GM08714 (cell line): ENCODE results near the gene C11orf16.
"Not testable (repeated sequence)": the region's sequence is repeated elsewhere in the genome, so short reads cannot be mapped to it uniquely, and the experiment has no call there.

Experiments
- H3K4me3 ChIP-seq: fragments of 200-500 bp; sonication (Bioruptor generic); 2 replicates; pipeline ENCODE4 v1.5.1; 2014; ENCODE audit warnings: mild to moderate bottlenecking, low read length, inconsistent platforms
- ZNF274 ChIP-seq: IDR thresholded peaks from 2 replicates; pipeline ENCODE4 v1.6.1; 2012; ENCODE audit warnings: mild to moderate bottlenecking, low read depth, low read length

The C11orf16 gene

DNA sequence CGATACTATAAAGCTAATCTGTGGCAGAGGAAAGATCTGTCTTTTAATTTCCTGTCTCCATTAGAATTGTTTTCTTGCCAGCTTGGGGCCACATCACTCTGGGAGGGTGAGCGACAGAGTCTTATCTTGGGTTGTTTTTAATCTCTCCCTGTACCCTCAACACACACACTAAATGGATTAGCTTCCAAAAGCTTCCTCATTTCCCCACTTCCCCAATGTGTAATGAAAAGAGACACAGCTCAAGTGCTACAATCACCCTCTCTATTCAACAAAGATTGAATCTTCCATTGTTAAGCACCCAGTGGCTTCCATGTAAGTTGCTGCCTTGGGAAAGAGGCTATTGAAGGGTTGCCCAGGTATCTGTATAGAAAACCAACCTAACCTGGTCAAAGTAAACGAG lies 16.1 kb upstream of the C11orf16 start:
- TF ChIP-seq ZNF274: no peak
- H3K4me3 ChIP-seq: no peak overlapping the region

DNA sequence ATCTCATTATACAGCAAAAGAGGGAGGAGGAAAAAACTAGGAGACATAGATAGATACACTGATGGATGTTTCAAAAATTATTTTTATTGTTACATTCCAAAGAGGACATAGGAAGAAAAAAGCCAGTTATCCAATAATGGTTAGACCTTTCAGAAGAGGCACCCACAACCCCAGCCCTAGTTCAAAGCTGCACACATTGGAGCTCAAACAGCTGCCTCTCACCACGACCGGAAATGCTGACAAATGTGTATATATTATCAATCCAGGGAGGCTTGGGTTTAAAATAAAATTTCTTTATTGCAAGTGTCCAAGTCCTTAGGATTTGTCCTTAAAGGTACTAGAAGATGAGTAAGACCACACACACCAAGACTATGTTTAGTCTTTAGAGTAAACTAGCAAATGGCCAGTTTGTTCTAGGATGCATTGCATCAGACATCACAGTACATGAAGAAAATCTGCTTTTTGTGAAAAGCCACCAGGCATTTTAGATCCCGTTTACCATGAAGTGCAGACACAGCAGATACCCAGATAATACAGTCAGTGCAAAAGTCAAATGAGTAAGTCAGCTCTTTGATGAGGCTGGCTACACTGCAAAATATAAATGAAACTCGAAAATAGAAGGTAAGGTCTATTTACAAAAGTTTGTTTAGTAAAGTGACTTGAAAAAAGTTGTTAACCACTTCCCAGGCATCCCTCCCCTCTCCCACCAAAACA lies 14.6 kb upstream of the C11orf16 start:
- TF ChIP-seq ZNF274: no peak

DNA sequence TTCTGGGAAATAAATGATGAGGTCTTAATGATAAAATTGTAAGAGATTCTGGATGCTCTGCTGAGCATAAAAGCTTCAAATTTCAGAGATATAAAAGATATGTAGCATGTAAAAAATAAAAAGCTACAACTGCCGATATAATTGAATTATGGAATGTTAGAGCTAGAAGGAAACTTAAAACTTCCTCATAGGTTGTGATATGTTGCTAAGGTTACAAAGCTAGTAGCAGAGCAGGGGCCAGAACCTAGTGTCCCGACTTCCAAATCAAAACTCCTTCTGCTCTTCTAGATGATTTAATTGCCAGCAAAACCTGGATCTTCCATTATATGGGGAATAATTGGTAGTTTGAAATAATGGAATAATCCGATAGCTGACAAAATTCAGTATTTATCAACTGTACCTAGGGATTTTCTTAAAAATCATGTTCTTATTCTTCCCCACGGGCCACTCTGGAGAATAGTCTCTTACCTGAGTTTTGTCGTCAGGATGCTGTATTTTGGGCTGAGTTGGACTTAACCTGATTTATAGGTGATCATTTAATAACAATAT lies 9.8 kb upstream of the C11orf16 start, which contains the start of gene ASCL3:
Gene ASCL3 (minus strand): TSS at position 499 of the 549 bp plus-strand sequence. CDS start 4,855 bp downstream, outside the sequence.
- no peak within 1 kb of the TSS for H3K4me3 ChIP-seq
- TF ChIP-seq ZNF274: no peak

More for the DNA sequence above, 14.6 kb upstream of the C11orf16 start:
- no peak overlapping the region for H3K4me3 ChIP-seq

DNA sequence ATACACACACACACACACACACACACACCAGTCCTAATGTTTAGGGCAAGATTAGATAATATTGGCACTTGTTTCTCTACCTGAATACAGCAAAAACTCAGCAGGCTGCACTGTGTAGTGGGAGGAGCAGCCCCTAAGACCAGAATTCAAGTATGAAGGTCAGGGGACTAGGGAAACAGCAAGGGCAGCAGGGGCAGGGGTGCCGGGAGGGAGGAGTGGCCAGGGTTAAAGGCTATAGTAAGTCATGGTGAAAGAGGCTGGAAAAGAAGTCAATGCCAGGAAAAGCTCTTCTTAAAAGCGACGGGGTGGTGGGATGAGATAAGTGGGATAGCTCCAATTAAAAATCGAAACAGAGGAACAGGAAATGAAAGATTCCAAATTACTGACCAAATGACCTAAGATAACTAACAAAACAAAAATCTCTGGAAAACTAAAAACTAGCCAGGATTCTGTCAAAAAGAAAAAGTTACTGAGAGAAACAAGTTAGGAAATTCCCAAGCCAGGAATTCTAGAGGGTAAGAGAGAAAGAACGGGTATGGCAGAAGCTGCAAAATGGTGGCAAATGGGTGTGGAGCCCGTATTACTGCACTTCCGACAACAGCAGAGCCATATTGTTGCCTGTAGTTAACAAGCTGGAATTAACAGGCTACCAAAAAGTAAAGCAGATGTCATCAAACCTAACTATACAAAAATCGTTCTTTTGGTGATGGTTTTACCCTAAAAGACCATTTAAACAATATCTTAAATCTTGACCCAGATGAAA lies 8.8 kb upstream of the C11orf16 start:
- H3K4me3 ChIP-seq: no peak overlapping the region
- no peak for TF ChIP-seq ZNF274

DNA sequence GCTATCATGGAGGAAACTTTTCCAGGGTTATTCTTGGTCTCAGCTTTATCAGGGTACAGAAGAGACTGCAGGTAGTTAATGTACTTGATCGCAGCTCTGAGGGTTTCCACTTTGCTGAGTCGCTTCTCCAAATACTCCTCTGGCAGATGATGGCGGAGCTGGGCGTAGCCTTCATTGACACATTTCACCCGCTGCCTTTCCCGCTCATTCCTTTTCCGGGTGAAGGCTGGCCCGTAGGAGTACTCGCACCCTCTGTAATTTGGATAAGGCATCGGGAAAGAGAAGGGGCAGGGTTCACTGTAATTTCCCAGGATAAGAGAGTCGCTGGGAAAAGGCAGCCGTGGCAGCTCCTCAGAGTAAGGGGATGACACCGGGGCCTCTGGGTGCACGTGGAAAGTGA lies 4.9 kb upstream of the C11orf16 start:
- no peak overlapping the region for H3K4me3 ChIP-seq
- TF ChIP-seq ZNF274: no peak

DNA sequence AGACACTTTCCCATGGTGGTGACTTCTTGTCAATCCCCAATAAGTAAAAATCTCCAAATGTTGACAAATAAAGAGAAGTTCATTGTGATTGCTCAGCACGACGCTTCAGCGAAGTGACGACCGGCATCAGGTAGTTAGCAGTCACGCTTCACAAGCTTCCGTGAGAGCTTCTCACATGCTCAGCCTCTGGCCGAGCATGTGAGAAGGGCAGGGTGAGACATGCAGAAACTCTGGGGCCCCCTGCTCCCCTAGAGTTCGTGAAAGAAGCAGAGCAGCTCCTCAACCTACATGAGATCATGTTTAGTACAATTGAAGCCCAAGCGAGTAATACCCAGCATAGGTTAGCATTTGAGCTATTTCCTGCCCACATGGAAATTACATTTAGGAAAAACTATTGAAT lies 4.4 kb upstream of the C11orf16 start:
- no peak overlapping the region for H3K4me3 ChIP-seq
- no peak for TF ChIP-seq ZNF274

DNA sequence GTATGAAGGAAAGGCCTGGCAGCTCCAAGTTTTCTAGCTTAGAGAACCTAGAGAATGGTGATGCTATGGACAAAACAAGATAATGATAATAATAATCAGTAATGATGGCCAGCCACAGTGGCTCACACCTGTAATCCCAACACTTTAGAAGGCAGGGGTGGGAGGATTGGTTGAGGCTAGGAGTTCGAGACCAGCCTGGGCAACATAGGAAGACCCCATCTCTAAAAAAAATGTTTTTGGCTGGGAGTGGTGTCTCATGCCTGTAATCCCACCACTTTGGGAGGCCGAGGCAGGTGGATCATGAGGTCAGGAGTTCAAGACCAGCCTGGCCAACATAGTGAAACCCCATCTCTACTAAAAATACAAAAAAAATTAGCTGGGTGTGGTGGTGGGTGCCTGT lies 3.0 kb upstream of the C11orf16 start:
- not testable (repeated sequence) for H3K4me3 ChIP-seq

DNA sequence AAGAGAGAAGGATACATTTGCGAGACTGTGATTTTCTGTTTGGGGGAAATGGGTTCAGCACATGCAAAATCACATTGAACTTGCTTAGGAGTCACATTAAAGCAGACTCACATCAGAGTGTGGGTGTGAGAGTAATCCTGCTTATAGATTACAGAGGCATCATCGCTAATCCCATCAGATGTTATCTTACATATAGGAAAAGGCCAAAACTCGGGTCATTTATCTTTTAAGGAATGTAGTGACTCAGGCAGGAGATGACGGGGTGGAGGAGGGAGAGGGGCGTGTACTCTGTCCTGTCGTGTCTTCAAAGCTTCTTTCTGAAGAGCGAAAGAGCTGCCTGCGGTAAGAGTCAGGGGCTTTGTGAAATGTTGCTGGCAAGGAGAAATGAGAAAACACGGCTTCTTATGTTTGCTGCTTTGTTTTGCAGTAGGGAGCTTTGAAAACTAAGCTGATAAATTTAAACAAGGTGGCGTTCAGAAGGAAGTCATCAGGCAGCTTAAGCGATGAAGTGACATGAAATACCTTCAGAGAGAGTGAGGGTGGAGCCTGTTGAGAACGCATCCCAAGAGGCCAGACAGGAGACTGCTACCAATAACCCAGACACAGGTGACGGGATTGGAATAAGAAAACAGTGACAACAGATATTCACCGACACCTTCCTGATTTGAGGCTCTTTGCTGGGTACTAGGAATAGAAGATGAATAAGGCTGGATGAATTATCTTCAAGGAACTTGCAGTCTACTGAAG lies 2.2 kb upstream of the C11orf16 start:
- no peak overlapping the region for H3K4me3 ChIP-seq

DNA sequence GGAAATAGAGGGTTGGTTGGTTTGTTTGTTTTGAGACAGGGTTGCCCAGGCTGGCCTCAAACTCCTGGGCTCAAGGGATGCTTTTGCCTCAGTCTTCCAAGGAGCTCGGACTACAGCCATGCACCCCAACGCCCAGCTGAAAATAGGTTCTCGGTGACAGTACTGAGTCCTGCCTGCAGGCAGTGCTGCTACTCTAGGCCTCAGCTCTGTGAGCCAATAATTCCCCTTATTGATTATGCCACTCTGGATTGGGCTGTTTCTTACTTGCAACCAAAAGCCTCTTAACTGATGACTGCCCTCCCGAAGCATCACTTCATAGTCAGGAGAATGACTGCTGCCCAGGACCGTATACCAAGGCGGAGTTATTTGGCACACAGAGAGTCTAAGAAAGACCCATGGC lies 1.2 kb upstream of the C11orf16 start:
- TF ChIP-seq ZNF274: no peak
- no peak overlapping the region for H3K4me3 ChIP-seq

More for the DNA sequence above, 2.2 kb upstream of the C11orf16 start:
- TF ChIP-seq ZNF274: no peak

DNA sequence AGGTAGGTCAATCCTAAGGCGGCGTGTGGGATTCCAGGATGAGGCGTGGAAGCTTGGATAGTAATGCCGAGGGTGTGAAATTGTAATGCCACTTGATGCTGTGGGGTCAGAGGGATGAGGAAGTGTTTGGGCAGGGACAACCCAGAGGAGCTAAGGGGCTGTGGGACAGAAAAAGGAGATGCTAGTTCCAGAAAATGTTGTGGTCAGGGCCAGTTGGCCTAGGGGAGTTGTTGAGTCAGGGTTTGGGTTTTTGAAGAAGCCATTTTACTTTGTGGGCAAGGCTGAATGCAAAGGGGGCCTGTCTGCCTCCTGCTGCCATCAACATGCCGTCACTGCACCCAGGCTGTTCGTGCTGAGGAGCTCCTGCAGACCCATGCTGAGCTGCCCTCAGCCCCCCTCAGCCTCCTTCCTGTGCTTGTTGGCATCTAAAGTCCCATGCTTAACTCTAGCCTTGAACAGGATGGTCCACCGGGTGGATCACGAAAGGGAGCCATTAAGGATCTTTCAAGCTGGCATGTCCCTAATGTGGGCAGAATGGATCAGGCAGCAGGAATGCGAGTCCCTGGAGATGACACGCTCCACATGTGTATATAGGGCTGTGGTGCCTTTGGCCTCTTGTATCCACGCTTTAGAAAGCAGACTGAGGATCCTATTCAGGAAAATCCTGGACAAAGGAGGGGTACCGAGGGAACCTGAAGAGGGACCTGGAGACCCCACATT lies 2.1 kb downstream of the C11orf16 start:
- no peak for TF ChIP-seq ZNF274
- no peak overlapping the region for H3K4me3 ChIP-seq

DNA sequence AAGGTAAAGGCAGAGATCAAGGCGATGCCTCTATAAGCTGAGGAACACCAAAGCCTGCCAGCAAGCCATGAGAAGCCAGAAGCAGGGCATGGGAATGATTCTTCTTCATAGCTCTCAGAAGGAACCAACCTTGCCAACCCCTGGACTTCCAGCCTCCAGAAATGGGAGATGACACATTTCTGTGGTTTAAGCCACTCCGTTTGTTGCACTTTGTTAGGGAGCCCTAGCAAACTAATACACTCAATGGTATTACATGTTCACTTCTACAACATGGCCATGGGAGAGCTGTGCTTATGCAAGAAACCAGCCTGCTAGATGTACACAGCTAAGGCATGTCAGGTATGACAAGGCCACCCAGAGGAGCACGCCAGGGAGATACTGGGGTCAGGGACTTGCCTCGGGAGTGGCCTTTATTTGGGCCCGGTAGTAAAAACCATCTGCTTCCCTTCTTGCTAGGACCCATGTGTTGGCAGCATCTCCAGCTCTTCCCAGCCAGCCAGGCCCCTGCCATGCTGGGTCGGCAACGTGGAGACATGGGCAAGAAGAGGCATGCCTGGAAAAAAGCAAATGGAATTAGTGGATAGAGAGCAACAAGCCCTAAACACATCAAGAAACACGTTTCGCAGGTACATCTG lies 3.6 kb downstream of the C11orf16 start:
- no peak overlapping the region for H3K4me3 ChIP-seq
- no peak for TF ChIP-seq ZNF274

DNA sequence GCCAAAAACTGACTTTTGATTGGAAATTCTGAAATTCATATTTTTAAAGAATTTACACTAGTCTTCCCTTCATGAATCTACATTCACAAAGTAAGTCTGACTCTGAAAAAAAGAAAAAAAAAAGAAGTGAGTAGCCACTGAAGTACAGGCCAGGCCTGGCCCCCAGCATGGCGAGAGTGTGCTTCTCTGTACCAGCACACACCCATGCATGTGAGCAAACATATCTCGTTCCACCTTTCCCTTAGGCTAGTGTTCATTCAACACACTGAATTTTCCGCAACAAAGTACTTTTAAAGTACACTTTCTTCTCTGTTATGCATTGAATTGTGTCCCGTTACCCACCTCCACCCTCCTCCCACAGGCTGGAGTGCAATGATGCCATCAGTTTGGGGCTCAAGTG lies 4.5 kb downstream of the C11orf16 start:
- no peak overlapping the region for H3K4me3 ChIP-seq
- no peak for TF ChIP-seq ZNF274

DNA sequence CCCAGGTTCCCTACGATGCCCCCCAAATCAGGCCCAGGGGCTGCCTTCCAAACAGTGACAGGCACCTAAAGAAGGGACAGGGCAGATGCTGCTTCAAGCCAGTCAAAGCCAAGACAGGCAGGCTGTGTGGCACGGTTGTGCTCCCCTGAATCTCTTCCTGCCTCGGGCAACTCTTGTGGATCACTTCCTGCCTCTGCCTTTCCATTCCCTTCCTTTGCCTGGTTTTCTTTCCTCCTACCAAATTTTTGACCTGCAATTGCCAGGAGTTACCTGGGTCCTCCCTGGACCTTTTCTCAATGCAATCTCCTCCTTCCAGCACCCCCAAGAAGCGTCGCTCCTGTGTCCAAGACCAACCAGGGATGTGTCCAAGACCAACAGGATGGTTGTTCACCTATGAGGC lies 5.5 kb downstream of the C11orf16 start:
- H3K4me3 ChIP-seq: no peak overlapping the region
- TF ChIP-seq ZNF274: no peak
